Ascending aorta (tissue), 2 donors: ENCODE data around the gene ZNF280D. TPM values are rescaled to one million over a fixed set of nuclear protein-coding genes. Genes with fewer than 3 reads are reported as not detected.

ENCODE experiments used
- DNase-seq, 2 donors: peaks; one replicate each; pipeline ENCODE4 v3.0.0-alpha.2; 2019; ENCODE audit warnings: low spot score in 2 of 2
- H3K27ac ChIP-seq, 2 donors: fragments of 200-600 bp; sonication (generic); one replicate each; pipeline ENCODE4 v1.5.1; 2016 to 2017; ENCODE audit warnings: mild to moderate bottlenecking in 1 of 2
- H3K27me3 ChIP-seq: fragments of 200-600 bp; sonication (generic); one replicate; pipeline ENCODE4 v1.5.1; 2017
- H3K36me3 ChIP-seq, 2 donors: fragments of 200-600 bp; sonication (generic); one replicate each; pipeline ENCODE4 v1.5.1; 2016
- H3K4me1 ChIP-seq, 2 donors: fragments of 200-600 bp; sonication (generic); one replicate each; pipeline ENCODE4 v1.5.1; 2016 to 2017; ENCODE audit warnings: mild to moderate bottlenecking in 1 of 2
- H3K4me3 ChIP-seq, 2 donors: fragments of 200-600 bp; sonication (generic); one replicate each; pipeline ENCODE4 v1.5.1; 2016 to 2017; ENCODE audit warnings: mild to moderate bottlenecking in 1 of 2
- H3K9me3 ChIP-seq, 2 donors: fragments of 200-600 bp; sonication (generic); one replicate each; pipeline ENCODE4 v1.5.1; 2016
- CTCF ChIP-seq, 3 experiments: fragments of 200-600 bp in 2 of 3; fragments of 450-650 bp in 1 of 3; sonication (generic) in 2 of 3; IDR thresholded peaks; one replicate each; pipeline ENCODE4 v1.5.1; 2016 to 2019; ENCODE audit warnings: antibody characterized with exemption in 3 of 3, mild to moderate bottlenecking in 1 of 3, moderate library complexity in 1 of 3
- intact Hi-C: fragments of 100-400 bp; cut with DNase I; formaldehyde crosslinking; loops from one replicate; pipeline ENCODE4 v1.15.1; 2023
- total RNA-seq: library from RNA; depleted of rRNA; stranded (reverse); fragments of >200 nt; gene quantifications from one replicate; pipeline ENCODE4 v1.1.0, GENCODE V29; 2016

The ZNF280D gene
- total RNA-seq, 1 donor from 2014 or later, result 20.5 TPM

- DNase-seq, result no peak
- no peaks in the 10 kb centered on the region for H3K27me3 ChIP-seq
- intact Hi-C loops, result no loop called here
- TF ChIP-seq CTCF (IDR thresholded peaks at IDR 0.05), result no peak
- H3K4me1 ChIP-seq, result peaks cover 0 to 4% of the 10 kb centered on the region in 2 donors
- no peaks in the 10 kb centered on the region for H3K9me3 ChIP-seq
- no peak overlapping the region for H3K4me3 ChIP-seq
- no peaks in the 10 kb centered on the region for H3K36me3 ChIP-seq
- no peak overlapping the region for H3K27ac ChIP-seq
These were observed 25.6 kb upstream of the ZNF280D start for GRCh38 chr15:56758770-56759449.

GRCh38 chr15:56757875-56758274 is 24.6 kb upstream of the ZNF280D start:
- no peak overlapping the region for H3K4me3 ChIP-seq
- no peaks in the 10 kb centered on the region for H3K9me3 ChIP-seq
- intact Hi-C loops, result no loop called here

GRCh38 chr15:56754772-56755370 is 21.6 kb upstream of the ZNF280D start:
- TF ChIP-seq CTCF (IDR thresholded peaks at IDR 0.05), result no peak
- Histone ChIP-seq H3K27ac (no peak overlapping the region), H3K4me3 (no peak overlapping the region), H3K27me3 (no peaks in the 10 kb centered on the region), H3K9me3 (no peaks in the 10 kb centered on the region), H3K36me3 (no peaks in the 10 kb centered on the region), H3K4me1 (peaks cover 0 to 5% of the 10 kb centered on the region in 2 donors)
- intact Hi-C loops, result no loop called here
- DNase-seq, result no peak

More at GRCh38 chr15:56757875-56758274, 24.6 kb upstream of the ZNF280D start:
- Histone ChIP-seq H3K36me3 (no peaks in the 10 kb centered on the region), H3K4me1 (no peaks in the 10 kb centered on the region), H3K27ac (no peak overlapping the region), H3K27me3 (no peaks in the 10 kb centered on the region)
- no peak for TF ChIP-seq CTCF (IDR thresholded peaks at IDR 0.05)
- no peak for DNase-seq

- no peak for TF ChIP-seq CTCF (IDR thresholded peaks at IDR 0.05)
- intact Hi-C loops, result no loop called here
- Histone ChIP-seq H3K4me1 (peaks cover 0 to 9% of the 10 kb centered on the region in 2 donors), H3K4me3 (no peak overlapping the region), H3K27me3 (no peaks in the 10 kb centered on the region), H3K27ac (no peak overlapping the region), H3K9me3 (no peaks in the 10 kb centered on the region), H3K36me3 (no peaks in the 10 kb centered on the region)
- no peak for DNase-seq
These were observed 19.7 kb upstream of the ZNF280D start for GRCh38 chr15:56752986-56753385.

- Histone ChIP-seq H3K4me1 (peaks cover 0 to 9% of the 10 kb centered on the region in 2 donors), H3K36me3 (no peaks in the 10 kb centered on the region), H3K27me3 (no peaks in the 10 kb centered on the region), H3K27ac (no peak overlapping the region), H3K9me3 (no peaks in the 10 kb centered on the region), H3K4me3 (no peak overlapping the region)
- no peak for DNase-seq
- TF ChIP-seq CTCF (IDR thresholded peaks at IDR 0.05), result no peak
- intact Hi-C loops, result no loop called here
These were observed 16.7 kb upstream of the ZNF280D start for GRCh38 chr15:56749982-56750381.
